Hepatocyte (in vitro differentiated cells): Measurements from ENCODE around the gene ATXN7L1.

Experiments used
- EZH2phosphoT487 ChIP-seq: fragments of 200-600 bp; sonication (generic); IDR thresholded peaks from one replicate; pipeline ENCODE4 v1.6.1; 2018; ENCODE audit warnings: antibody characterized with exemption, mild to moderate bottlenecking, low read depth, moderate library complexity; ENCODE audit not compliant: unreplicated experiment, severe bottlenecking
- TF ChIP-seq, protein P1 (sequence below): fragments of 200-600 bp; sonication (generic); IDR thresholded peaks from 2 replicates; pipeline ENCODE4 v1.5.1; 2016; ENCODE audit warnings: antibody characterized with exemption, mild to moderate bottlenecking; ENCODE audit not compliant: poor library complexity

- TF ChIP-seq, protein P1, sequence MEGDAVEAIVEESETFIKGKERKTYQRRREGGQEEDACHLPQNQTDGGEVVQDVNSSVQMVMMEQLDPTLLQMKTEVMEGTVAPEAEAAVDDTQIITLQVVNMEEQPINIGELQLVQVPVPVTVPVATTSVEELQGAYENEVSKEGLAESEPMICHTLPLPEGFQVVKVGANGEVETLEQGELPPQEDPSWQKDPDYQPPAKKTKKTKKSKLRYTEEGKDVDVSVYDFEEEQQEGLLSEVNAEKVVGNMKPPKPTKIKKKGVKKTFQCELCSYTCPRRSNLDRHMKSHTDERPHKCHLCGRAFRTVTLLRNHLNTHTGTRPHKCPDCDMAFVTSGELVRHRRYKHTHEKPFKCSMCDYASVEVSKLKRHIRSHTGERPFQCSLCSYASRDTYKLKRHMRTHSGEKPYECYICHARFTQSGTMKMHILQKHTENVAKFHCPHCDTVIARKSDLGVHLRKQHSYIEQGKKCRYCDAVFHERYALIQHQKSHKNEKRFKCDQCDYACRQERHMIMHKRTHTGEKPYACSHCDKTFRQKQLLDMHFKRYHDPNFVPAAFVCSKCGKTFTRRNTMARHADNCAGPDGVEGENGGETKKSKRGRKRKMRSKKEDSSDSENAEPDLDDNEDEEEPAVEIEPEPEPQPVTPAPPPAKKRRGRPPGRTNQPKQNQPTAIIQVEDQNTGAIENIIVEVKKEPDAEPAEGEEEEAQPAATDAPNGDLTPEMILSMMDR, result no peak
- no peak for TF ChIP-seq EZH2phosphoT487
These were observed 100.2 kb downstream of the ATXN7L1 start for GRCh38 chr7:105776068-105776790.
